Measurements from ENCODE around the gene TOM1. TPM values are rescaled to one million over a fixed set of nuclear protein-coding genes. Genes with fewer than 3 reads are reported as not detected.

Gene TOM1
- total and polyA plus RNA-seq, 2 of the 13 experiments (the other 11 are each of a cell fraction or from before 2014, with no cell fraction given): 30.8 to 87.3 TPM

- Histone ChIP-seq H3K9ac (ENCODE audit: insufficient read depth, low read depth, low read length) (peak overlapping the region; percentile 70), H3K27me3 (ENCODE audit: control insufficient read depth in 1 of 2, insufficient read depth in 2 of 2, low read length in 2 of 2) (no peaks in the 10 kb centered on the region; a peak in 1 of 5 replicates), H2AFZ (ENCODE audit: low read length) (no peak overlapping the region), H3K4me3 (replicated peaks in 1 of 3; ENCODE audit: insufficient read depth in 1 of 3, low read depth in 2 of 3, low read length in 3 of 3) (peak overlapping the region; percentile 9 to 81 (median 26); a peak in 3 of 6 replicates), H3K4me2 (ENCODE audit: low read depth, low read length) (peak overlapping the region; percentile 95), H3K79me2 (ENCODE audit: insufficient read depth, low read length) (peaks cover 22% of the 10 kb centered on the region), H3K4me1 (ENCODE audit: insufficient read depth, low read length) (peaks cover 89% of the 10 kb centered on the region), H3K27ac (ENCODE audit: extremely low read length, insufficient read depth, low read length) (peak overlapping the region; percentile 76), H3K9me3 (ENCODE audit: low read length) (no peaks in the 10 kb centered on the region), H4K20me1 (ENCODE audit: insufficient read depth, low read length) (peaks cover 4% of the 10 kb centered on the region; the same call in 1 of the 2 replicates), H3K36me3 (replicated peaks in 1 of 2; ENCODE audit: control insufficient read depth in 1 of 2, insufficient read depth in 2 of 2, low read length in 2 of 2) (peaks cover 1 to 8% of the 10 kb centered on the region in 2 experiments; a peak in 4 of 5 replicates)
- FAIRE-seq: peak; percentile 72
- ChIA-PET POLR2A (no interaction called here), CTCF (ENCODE audit: low intra/inter-chr PET ratio, low total read pairs) (no interaction called here)
- 7% methylated on average over 10 of the region's 10 CpGs for WGBS (ENCODE audit: low lambda C conversion rate)
- intact Hi-C loops (cut with micrococcal nuclease; ENCODE audit: unreplicated experiment) (no loop called here), in situ Hi-C loops (cut with HindIII; ENCODE audit: extremely low pct_ligation_motif_present, low pct_unique_long_range_greater_than_20kb) (no loop called here)
- BruUV-seq (replicated peaks): no TSS peak
- DNase-seq (ENCODE audit: low spot score): peak; percentile 79
- ATAC-seq: peak; percentile 50
- TF ChIP-seq EP300 (IDR thresholded peaks at IDR 0.05; ENCODE audit: low read depth in 2 of 2, low read length in 2 of 2): peak in 1 of 2 experiments; percentile 80; a peak in 2 of 4 replicates
- no peak; the same call in 1 of the 2 replicates for TF ChIP-seq EP300 (CRISPR knock-in tag; IDR thresholded peaks at IDR 0.05; ENCODE audit: borderline replicate concordance)
- TF ChIP-seq CERS6 (CRISPR knock-in tag; IDR thresholded peaks at IDR 0.05): no peak
- TF ChIP-seq HDAC2 (CRISPR knock-in tag; IDR thresholded peaks at IDR 0.05): 0 out of 2 replicates have a peak, but pooled peaks have one; percentile 12
- TF ChIP-seq ZNF605 (CRISPR knock-in tag; IDR thresholded peaks at IDR 0.05): 0 out of 2 replicates have a peak, but pooled peaks have one; percentile 25
- TF ChIP-seq HNF4A (CRISPR knock-in tag; IDR thresholded peaks at IDR 0.05): peak; percentile 79
- TF ChIP-seq ZNF670 (CRISPR knock-in tag; IDR thresholded peaks at IDR 0.05; ENCODE audit: borderline replicate concordance): no peak
- TF ChIP-seq HNF1B (CRISPR knock-in tag; IDR thresholded peaks at IDR 0.05): no peak
- TF ChIP-seq TCF7 (IDR thresholded peaks at IDR 0.05; ENCODE audit: low read depth): peak; percentile 67
- peak; percentile 93 for TF ChIP-seq ZNF770 (CRISPR knock-in tag; IDR thresholded peaks at IDR 0.05)
- peak; percentile 25; the same call in 1 of the 2 replicates for TF ChIP-seq ARID3A (IDR thresholded peaks at IDR 0.05; ENCODE audit: low read depth, low read length)
- no peak for TF ChIP-seq HMGA1 (CRISPR knock-in tag; conservative IDR thresholded peaks at IDR 0.05)
- TF ChIP-seq ZNF501 (CRISPR knock-in tag; IDR thresholded peaks at IDR 0.05): no peak
- TF ChIP-seq NR2F1 (CRISPR knock-in tag; IDR thresholded peaks at IDR 0.05): peak in 1 of 2 experiments; percentile 49; a peak in 2 of 4 replicates
These were observed 79.7 kb downstream of the TOM1 start for GRCh38 chr22:35379146-35379993.
